ENCODE data around the gene TSFM. TPM values are rescaled to one million over a fixed set of nuclear protein-coding genes. Genes with fewer than 3 reads are reported as not detected.

The TSFM gene
- total and polyA plus RNA-seq, 9 of the 15 experiments (the other 6 are each of a cell fraction or from before 2014, with no cell fraction given) = 44.6 to 198 (median 60.2) TPM

GRCh38 chr12:57845478-57846284 is 63.1 kb downstream of the TSFM start (continued):
- TF ChIP-seq, protein P1, sequence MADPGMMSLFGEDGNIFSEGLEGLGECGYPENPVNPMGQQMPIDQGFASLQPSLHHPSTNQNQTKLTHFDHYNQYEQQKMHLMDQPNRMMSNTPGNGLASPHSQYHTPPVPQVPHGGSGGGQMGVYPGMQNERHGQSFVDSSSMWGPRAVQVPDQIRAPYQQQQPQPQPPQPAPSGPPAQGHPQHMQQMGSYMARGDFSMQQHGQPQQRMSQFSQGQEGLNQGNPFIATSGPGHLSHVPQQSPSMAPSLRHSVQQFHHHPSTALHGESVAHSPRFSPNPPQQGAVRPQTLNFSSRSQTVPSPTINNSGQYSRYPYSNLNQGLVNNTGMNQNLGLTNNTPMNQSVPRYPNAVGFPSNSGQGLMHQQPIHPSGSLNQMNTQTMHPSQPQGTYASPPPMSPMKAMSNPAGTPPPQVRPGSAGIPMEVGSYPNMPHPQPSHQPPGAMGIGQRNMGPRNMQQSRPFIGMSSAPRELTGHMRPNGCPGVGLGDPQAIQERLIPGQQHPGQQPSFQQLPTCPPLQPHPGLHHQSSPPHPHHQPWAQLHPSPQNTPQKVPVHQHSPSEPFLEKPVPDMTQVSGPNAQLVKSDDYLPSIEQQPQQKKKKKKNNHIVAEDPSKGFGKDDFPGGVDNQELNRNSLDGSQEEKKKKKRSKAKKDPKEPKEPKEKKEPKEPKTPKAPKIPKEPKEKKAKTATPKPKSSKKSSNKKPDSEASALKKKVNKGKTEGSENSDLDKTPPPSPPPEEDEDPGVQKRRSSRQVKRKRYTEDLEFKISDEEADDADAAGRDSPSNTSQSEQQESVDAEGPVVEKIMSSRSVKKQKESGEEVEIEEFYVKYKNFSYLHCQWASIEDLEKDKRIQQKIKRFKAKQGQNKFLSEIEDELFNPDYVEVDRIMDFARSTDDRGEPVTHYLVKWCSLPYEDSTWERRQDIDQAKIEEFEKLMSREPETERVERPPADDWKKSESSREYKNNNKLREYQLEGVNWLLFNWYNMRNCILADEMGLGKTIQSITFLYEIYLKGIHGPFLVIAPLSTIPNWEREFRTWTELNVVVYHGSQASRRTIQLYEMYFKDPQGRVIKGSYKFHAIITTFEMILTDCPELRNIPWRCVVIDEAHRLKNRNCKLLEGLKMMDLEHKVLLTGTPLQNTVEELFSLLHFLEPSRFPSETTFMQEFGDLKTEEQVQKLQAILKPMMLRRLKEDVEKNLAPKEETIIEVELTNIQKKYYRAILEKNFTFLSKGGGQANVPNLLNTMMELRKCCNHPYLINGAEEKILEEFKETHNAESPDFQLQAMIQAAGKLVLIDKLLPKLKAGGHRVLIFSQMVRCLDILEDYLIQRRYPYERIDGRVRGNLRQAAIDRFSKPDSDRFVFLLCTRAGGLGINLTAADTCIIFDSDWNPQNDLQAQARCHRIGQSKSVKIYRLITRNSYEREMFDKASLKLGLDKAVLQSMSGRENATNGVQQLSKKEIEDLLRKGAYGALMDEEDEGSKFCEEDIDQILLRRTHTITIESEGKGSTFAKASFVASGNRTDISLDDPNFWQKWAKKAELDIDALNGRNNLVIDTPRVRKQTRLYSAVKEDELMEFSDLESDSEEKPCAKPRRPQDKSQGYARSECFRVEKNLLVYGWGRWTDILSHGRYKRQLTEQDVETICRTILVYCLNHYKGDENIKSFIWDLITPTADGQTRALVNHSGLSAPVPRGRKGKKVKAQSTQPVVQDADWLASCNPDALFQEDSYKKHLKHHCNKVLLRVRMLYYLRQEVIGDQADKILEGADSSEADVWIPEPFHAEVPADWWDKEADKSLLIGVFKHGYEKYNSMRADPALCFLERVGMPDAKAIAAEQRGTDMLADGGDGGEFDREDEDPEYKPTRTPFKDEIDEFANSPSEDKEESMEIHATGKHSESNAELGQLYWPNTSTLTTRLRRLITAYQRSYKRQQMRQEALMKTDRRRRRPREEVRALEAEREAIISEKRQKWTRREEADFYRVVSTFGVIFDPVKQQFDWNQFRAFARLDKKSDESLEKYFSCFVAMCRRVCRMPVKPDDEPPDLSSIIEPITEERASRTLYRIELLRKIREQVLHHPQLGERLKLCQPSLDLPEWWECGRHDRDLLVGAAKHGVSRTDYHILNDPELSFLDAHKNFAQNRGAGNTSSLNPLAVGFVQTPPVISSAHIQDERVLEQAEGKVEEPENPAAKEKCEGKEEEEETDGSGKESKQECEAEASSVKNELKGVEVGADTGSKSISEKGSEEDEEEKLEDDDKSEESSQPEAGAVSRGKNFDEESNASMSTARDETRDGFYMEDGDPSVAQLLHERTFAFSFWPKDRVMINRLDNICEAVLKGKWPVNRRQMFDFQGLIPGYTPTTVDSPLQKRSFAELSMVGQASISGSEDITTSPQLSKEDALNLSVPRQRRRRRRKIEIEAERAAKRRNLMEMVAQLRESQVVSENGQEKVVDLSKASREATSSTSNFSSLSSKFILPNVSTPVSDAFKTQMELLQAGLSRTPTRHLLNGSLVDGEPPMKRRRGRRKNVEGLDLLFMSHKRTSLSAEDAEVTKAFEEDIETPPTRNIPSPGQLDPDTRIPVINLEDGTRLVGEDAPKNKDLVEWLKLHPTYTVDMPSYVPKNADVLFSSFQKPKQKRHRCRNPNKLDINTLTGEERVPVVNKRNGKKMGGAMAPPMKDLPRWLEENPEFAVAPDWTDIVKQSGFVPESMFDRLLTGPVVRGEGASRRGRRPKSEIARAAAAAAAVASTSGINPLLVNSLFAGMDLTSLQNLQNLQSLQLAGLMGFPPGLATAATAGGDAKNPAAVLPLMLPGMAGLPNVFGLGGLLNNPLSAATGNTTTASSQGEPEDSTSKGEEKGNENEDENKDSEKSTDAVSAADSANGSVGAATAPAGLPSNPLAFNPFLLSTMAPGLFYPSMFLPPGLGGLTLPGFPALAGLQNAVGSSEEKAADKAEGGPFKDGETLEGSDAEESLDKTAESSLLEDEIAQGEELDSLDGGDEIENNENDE (IDR thresholded peaks at IDR 0.05; ENCODE audit: low read depth, low read length) = no peak
- TF ChIP-seq TEAD1 (CRISPR knock-in tag; IDR thresholded peaks at IDR 0.05) (0 out of 4 replicates have a peak, but pooled peaks of 1 of the 2 experiments have one; percentile 58), SRF (CRISPR knock-in tag; IDR thresholded peaks at IDR 0.05) (0 out of 4 replicates have a peak, but pooled peaks of 1 of the 2 experiments have one; percentile 15), TCF7L2 (IDR thresholded peaks at IDR 0.05; ENCODE audit: low read depth, low read length) (no peak), XRCC5 (IDR thresholded peaks at IDR 0.05; ENCODE audit: low read depth, low read length) (no peak), RBBP5 (IDR thresholded peaks at IDR 0.05; ENCODE audit: borderline replicate concordance, insufficient read depth, low read length, poor library complexity, severe bottlenecking) (peak; percentile 55), WHSC1 (IDR thresholded peaks at IDR 0.05; ENCODE audit: low read length) (no peak), CCNT2 (IDR thresholded peaks at IDR 0.05; ENCODE audit: borderline replicate concordance, extremely low read depth, insufficient read length, low read depth, low read length) (peak; percentile 10), LCOR (CRISPR knock-in tag; IDR thresholded peaks at IDR 0.05) (peak; percentile 42), ZNF263 (CRISPR knock-in tag; IDR thresholded peaks at IDR 0.05; ENCODE audit: borderline replicate concordance) (peak; percentile 60), ZZZ3 (IDR thresholded peaks at IDR 0.05) (no peak)
- TF ChIP-seq, protein P2, sequence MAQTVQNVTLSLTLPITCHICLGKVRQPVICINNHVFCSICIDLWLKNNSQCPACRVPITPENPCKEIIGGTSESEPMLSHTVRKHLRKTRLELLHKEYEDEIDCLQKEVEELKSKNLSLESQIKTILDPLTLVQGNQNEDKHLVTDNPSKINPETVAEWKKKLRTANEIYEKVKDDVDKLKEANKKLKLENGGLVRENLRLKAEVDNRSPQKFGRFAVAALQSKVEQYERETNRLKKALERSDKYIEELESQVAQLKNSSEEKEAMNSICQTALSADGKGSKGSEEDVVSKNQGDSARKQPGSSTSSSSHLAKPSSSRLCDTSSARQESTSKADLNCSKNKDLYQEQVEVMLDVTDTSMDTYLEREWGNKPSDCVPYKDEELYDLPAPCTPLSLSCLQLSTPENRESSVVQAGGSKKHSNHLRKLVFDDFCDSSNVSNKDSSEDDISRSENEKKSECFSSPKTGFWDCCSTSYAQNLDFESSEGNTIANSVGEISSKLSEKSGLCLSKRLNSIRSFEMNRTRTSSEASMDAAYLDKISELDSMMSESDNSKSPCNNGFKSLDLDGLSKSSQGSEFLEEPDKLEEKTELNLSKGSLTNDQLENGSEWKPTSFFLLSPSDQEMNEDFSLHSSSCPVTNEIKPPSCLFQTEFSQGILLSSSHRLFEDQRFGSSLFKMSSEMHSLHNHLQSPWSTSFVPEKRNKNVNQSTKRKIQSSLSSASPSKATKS (CRISPR knock-in tag; IDR thresholded peaks at IDR 0.05) = no peak

Data from K562 (cell line).